HFFc6 (cell line): ENCODE results near the gene ZCCHC14. TPM values are rescaled to one million over a fixed set of nuclear protein-coding genes. Genes with fewer than 3 reads are reported as not detected.

Experiments used
- DNase-seq: peaks from one replicate; pipeline ENCODE4 v3.0.0-alpha.2; 2018
- H3K27ac Mint-ChIP-seq: 2 replicates; pipeline ENCODE4 v1.8.0; 2020; ENCODE audit warnings: mild to moderate bottlenecking, mixed read lengths
- H3K27me3 Mint-ChIP-seq: 2 replicates; pipeline ENCODE4 v1.8.0; 2021; ENCODE audit warnings: mild to moderate bottlenecking, moderate library complexity, mixed read lengths; ENCODE audit not compliant: insufficient read depth
- H3K36me3 Mint-ChIP-seq: 2 replicates; pipeline ENCODE4 v1.8.0; 2021; ENCODE audit warnings: low read depth, mixed read lengths
- H3K4me1 Mint-ChIP-seq: 2 replicates; pipeline ENCODE4 v1.8.0; 2020; ENCODE audit warnings: low read depth, mixed read lengths
- H3K4me3 Mint-ChIP-seq: 2 replicates; pipeline ENCODE4 v1.8.0; 2020; ENCODE audit warnings: mild to moderate bottlenecking, moderate library complexity, mixed read lengths
- H3K9me3 Mint-ChIP-seq: 2 replicates; pipeline ENCODE4 v1.8.0; 2020; ENCODE audit warnings: mild to moderate bottlenecking, mixed read lengths
- total RNA-seq, 6 experiments: library from RNA; stranded (reverse); fragmentation: NEBNext Ultra II Directional; extraction: Animal tissue kit (Norgen Biotek cat#: 25700); gene quantifications; 2 replicates in 1 of 6; 3 replicates in 5 of 6; pipeline ENCODE4 v1.2.3, GENCODE V29; 2021
- TF ChIP-seq, protein P1 (sequence below): fragments of 200-600 bp; sonication (generic); IDR thresholded peaks from 2 replicates; pipeline ENCODE4 v1.5.0; 2021; ENCODE audit warnings: antibody characterized with exemption, mild to moderate bottlenecking

Gene ZCCHC14
- total RNA-seq, 6 experiments from 2014 or later: 10.6 to 13.7 (median 13.3) TPM

- peaks cover 22% of the 10 kb centered on the region for H3K36me3 Mint-ChIP-seq
- no peak for DNase-seq
- H3K27ac Mint-ChIP-seq: no peak overlapping the region
- peaks cover 28% of the 10 kb centered on the region for H3K27me3 Mint-ChIP-seq
- H3K9me3 Mint-ChIP-seq: peaks cover 28% of the 10 kb centered on the region
- TF ChIP-seq, protein P1, sequence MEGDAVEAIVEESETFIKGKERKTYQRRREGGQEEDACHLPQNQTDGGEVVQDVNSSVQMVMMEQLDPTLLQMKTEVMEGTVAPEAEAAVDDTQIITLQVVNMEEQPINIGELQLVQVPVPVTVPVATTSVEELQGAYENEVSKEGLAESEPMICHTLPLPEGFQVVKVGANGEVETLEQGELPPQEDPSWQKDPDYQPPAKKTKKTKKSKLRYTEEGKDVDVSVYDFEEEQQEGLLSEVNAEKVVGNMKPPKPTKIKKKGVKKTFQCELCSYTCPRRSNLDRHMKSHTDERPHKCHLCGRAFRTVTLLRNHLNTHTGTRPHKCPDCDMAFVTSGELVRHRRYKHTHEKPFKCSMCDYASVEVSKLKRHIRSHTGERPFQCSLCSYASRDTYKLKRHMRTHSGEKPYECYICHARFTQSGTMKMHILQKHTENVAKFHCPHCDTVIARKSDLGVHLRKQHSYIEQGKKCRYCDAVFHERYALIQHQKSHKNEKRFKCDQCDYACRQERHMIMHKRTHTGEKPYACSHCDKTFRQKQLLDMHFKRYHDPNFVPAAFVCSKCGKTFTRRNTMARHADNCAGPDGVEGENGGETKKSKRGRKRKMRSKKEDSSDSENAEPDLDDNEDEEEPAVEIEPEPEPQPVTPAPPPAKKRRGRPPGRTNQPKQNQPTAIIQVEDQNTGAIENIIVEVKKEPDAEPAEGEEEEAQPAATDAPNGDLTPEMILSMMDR: no peak
- peaks cover 12% of the 10 kb centered on the region; the same call in 1 of the 2 replicates for H3K4me1 Mint-ChIP-seq
- no peak overlapping the region for H3K4me3 Mint-ChIP-seq
Measured at GRCh38 chr16:87539113-87539512, 46.3 kb upstream of the ZCCHC14 start.

- Mint-ChIP-seq H3K9me3 (peaks cover 33% of the 10 kb centered on the region), H3K36me3 (peaks cover 22% of the 10 kb centered on the region), H3K4me3 (no peak overlapping the region), H3K4me1 (peaks cover 12% of the 10 kb centered on the region; the same call in 1 of the 2 replicates), H3K27me3 (peaks cover 23% of the 10 kb centered on the region), H3K27ac (no peak overlapping the region)
- DNase-seq: no peak
- TF ChIP-seq, protein P1: no peak
Measured at GRCh38 chr16:87538594-87538993, 45.8 kb upstream of the ZCCHC14 start.

DNA sequence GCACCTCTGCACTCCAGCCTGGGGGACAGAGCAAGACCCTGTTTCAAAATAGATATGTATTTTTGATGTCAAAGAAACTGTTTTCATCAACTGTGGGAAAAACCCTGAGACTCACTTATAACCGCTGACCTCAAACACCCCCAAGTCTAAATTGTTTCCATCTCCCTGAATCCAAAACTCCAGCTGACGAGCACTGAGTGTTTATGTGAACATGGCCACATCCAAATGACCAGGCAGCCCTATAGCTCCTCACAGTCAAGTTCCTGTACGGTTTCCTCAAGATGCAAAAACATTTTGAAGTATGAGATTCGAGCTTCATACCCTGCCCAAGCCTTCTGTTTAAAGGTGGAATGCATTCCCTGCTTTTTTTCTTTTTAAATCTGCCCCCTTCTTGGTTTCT lies 45.3 kb upstream of the ZCCHC14 start:
- peaks cover 23% of the 10 kb centered on the region for H3K27me3 Mint-ChIP-seq
- peaks cover 12% of the 10 kb centered on the region; the same call in 1 of the 2 replicates for H3K4me1 Mint-ChIP-seq
- H3K36me3 Mint-ChIP-seq: peaks cover 24% of the 10 kb centered on the region
- H3K9me3 Mint-ChIP-seq: peaks cover 38% of the 10 kb centered on the region
- H3K27ac Mint-ChIP-seq: no peak overlapping the region
- no peak for DNase-seq
- H3K4me3 Mint-ChIP-seq: no peak overlapping the region
- TF ChIP-seq, protein P1: no peak

GRCh38 chr16:87536795-87537142 lies 43.9 kb upstream of the ZCCHC14 start:
- peaks cover 12% of the 10 kb centered on the region; the same call in 1 of the 2 replicates for H3K4me1 Mint-ChIP-seq
- H3K9me3 Mint-ChIP-seq: peaks cover 46% of the 10 kb centered on the region
- H3K4me3 Mint-ChIP-seq: peak overlapping the region; percentile 14; the same call in 1 of the 2 replicates
- DNase-seq: no peak
- no peak overlapping the region for H3K27ac Mint-ChIP-seq
- H3K27me3 Mint-ChIP-seq: peaks cover 33% of the 10 kb centered on the region
- TF ChIP-seq, protein P1: no peak
- peaks cover 29% of the 10 kb centered on the region for H3K36me3 Mint-ChIP-seq

DNA sequence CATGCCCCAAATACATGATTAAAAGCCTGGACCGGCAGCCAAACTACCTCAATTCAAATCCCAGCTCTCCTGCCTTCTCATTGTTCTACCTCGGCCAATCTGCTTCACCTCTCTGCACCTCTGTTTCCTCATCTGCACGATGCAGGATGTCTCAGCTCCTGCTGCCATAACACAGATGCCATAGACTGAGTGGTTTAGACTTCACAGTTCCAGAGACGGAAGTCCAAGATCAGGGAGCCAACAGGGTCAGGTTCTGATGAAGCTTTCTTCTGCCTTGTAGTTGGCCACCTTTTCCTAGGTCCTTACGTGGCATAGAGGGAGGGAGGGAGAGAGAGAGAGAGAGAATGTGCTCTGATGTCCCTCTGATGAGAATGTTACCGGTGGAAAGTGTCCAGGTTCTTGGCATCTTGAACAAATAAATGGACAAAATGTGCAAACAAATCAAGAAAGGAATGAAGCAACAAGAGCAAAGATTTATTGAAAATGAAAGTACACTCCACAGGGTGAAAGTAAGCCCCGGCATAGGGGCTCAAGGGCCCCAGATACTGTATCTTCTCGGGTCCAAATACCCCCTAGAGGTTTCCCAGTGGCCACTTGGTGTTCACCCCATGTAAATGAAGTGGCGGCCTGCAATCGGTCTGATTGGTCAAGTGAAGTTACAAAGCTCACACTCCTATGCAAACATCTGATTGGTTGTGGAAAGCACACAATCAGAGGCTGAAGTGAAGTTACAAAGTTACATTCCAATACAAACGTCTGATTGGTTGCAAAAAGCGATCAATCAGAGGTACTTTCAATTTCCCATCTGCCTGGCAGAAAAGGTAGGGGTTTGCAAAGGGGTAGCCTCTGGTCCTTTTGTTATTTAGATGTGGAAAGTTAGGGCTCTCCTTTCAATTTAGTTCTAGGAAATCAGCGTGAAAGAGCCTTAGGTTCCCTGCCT lies 43.3 kb upstream of the ZCCHC14 start:
- no peak for DNase-seq
- Mint-ChIP-seq H3K27ac (no peak overlapping the region), H3K9me3 (peaks cover 48% of the 10 kb centered on the region), H3K36me3 (peaks cover 30% of the 10 kb centered on the region), H3K4me3 (peak overlapping the region; percentile 11; the same call in 1 of the 2 replicates), H3K27me3 (peaks cover 34% of the 10 kb centered on the region), H3K4me1 (peaks cover 12% of the 10 kb centered on the region; the same call in 1 of the 2 replicates)
- TF ChIP-seq, protein P1: no peak
